Stimulated activated CD4-positive, alpha-beta T cell treated with anti-CD3 and anti-CD28 coated beads, Interleukin-2, amount 100 ng/mL, for 4 hours (primary cell): ENCODE measurements around the gene CAST.
A peak's percentile ranks its signal among the peaks of the same experiment; 100 is the strongest.

Experiments used
- DNase-seq: peaks from one replicate; pipeline ENCODE4 v3.0.0-alpha.2; 2020; ENCODE audit warnings: low read depth

The CAST gene

DNA sequence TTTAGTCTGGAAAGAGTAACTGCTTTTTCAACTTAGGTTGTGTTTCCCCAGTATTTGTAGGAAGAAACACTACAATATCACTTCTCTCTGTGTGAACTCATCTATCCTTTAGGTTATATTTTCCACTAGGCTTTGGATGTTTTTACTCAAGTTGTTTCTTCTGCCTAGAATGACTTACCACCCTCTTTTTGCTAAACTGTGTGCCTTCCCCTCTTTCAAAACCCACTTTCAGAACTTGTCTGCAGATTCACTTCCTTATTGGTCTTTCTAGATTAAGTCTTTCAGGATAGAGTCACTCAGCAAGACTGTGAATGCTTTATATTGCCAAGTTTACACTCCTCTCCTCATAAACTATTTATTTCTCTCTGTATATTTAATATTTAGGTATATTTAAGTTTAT lies 14.2 kb upstream of the CAST start:
- DNase-seq = no peak

DNA sequence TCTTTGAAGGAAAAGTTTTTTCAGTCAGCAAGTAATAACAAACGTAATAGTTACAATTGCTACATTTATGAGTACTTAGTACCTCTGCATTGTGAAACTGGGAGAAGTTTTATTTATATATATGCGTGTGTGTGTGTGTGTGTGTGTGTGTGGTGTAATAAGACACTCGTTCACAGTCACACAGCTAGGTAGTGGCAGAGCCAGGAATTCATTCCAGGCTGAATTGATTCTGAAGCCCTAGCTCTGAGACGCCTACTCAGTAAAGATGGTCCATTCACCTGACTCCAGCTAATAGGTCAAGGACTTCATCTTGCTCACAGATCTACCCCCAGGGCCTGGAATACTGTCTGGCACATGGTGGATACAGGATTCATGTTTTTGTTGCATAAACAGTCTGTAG lies 13.6 kb upstream of the CAST start:
- DNase-seq = no peak

DNA sequence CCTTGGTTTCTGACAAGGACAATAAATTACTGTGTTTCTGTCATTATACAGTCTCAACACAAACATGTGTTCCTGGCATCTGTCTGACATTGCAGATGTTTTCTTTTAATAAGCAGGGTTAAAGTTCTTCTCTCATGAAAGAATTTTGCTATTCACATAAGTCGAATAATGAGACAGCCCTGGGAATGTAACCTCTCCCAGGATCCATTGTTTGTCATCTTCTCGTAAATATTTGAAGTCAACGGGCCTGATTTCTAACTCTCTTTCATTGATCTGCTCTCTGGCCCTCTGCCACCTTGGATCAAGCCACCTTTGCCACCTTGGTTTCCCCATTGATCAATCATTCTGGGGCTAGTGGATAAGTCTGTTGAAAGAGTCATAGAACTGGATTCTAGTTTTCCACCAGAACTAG lies 12.9 kb upstream of the CAST start:
- DNase-seq = no peak

DNA sequence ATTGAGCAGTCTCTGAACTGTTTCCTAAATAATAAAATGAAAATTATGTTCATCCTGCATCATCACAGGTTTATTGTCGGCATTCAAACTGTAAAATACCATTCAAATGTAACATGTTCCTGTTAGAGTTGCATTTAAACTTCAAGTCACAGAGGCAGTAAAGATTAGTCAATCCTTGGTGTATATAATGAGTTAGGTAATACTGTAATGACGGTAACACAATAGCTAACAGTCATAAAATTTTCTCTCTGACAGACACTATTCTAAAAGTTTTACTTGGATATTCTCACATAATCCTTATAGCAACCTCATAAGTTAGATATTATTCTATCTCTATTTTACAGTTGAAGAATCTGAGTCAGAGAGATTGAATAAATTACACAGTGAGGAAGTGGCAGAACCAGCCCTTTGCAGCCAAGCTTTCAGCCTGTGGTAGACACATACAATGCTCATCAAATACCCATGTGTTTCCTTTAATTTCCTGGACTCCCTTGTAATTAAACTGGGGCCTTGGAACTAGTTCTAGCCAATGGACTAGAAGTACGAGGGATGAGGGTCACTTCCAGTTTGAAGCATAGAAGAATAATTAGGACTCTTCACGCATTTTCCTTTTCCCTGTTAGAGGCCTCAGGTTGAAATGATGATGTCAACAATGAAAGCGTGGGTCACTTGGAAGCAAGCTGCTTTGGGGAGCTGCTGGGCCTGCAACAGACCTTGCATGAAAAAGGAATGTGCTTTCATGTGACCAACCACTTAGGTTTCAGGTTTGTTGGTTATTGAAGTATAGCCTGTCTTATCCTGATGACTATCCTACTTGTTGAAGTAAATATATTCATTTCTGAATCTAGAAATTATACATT lies 12.3 kb upstream of the CAST start:
- no peak for DNase-seq

DNA sequence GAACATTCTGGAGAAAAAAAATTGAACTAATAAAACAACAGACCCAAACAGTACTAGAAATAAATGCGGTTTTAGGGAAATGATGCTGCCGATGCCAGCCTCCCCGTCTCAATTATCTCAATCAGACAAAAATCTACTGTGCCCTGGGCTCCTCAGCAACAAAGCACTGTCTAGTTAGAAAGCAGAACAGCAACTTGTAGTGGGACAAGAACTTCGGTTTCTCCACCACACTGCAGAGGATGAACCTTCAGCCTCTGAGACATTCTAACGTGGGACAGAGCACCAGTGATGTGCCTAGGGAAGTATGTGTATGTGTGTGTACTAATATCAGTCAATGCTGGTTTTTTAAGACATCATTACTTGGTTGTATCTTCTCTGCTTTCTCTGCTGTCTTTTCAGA lies 11.1 kb upstream of the CAST start:
- no peak for DNase-seq

DNA sequence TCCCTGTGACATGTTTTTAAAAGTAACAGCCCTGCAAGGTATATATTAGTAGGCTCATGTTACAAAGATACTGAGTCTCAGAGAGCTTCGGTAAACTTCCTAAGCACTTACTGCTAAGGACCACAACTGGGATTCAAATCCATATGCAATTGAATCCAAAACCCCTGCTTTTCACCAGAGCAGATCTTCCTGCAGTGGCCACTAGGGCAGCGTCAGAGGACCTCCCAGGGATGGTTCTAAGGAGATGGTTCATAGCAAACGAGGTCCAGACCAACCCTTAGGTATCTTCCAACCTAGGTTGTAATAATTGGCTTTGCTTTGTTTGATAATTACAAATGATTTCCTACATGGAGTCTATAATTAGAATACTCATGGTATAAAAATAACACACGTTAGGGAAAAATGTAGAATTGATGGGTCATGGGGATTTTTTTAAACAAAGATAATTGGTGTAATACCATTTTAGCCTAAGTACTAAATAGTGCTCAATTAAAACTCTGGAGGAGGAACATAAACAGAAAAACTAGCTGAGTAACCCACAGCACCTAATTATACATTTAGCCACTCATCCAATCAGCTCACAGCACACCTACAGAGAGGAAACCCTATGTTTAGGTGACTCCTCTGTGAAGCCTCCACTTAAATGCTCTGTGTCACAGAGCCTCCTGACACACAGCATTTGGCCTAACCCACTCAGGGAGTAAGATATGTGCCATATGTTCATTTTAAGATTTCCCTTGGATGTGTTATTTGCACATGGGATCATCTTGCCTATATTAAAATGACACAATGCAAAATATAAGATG lies 10.0 kb upstream of the CAST start:
- no peak for DNase-seq

DNA sequence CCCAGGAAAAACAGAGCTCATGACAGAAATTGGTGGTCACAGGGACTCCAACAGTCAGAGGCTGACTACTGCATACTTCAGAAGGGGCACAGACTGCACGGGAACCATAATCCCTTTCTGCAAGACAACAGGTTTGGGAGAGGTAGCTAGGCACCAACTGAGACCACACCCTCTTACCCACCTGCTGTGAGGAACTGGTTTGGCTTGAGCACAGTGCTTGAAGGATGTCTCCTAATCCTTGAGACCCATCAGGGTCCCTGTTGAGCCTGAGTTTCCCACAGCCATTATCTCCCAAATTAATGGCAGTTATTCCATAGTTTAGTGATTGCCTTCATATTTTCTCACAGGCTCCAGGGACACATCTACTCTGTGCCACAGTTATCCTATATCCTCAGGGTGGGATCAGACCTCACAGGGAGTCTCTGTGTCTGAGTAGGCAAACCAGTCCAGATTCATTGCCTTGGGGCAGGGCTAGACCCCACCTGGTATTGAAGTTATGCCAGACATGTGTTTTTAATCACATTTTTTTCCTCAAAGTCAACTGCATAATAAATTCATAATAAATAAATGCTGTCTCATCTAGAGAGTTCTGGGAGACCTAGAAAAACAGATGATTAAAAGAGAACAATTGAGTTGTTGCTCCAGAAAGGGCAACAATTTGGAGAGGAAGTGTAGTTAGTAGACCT lies 9.3 kb upstream of the CAST start:
- no peak for DNase-seq

DNA sequence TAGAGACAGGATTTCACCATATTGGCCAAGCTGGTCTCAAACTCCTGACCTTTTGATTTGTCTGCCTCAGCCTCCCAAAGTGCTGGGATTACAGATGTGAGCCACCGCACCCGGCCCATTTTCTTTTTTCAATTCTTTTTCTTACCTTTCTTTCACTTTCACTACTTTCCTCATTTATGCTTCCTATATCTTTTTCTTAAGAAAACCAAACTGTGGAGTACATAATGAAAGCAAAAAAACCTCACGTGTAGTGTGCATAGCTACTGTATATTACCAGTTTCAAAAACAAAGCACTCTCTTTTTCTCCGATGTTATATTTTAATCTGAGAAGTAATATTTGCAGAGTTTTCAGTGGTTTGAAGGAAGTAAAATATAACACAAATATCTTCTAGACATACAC lies 8.0 kb upstream of the CAST start:
- DNase-seq = no peak

DNA sequence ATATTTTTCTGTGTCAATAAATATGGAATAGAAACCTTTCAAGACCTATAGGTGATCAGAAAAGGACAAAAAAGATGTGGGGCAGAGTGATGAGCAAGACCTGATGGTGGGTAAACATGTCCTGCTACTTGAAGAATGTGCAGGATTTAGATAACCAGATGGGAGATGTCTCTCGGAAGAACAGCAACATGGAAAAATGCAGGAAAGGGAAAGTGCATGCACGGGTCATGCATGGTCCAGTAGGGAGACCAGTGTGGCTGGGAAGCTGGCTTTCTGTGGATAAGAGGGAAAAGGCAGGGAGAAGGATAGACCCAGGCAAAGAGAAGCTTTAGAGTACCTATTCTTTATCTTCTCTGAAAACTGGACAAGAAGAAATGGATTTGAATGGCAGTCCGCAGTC lies 7.1 kb upstream of the CAST start:
- DNase-seq = no peak

DNA sequence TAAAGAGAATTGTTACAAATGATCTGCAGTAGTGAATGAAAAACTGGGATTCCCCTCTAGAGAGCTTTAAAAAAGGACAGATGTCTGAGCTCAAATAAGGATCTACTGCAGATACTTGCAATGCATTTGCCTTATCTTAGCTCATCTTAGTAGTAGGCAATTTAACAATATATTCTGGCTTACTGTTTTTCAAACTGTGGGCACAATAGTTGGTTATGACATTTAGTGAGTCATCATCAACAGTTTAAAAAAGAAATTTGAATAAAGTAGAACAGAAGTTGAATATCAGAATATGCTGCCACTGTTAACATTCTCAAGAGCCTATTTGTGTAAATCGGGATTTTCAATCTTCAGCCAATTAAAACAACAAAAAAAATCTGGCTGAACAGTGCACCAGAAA lies 6.7 kb upstream of the CAST start:
- no peak for DNase-seq

DNA sequence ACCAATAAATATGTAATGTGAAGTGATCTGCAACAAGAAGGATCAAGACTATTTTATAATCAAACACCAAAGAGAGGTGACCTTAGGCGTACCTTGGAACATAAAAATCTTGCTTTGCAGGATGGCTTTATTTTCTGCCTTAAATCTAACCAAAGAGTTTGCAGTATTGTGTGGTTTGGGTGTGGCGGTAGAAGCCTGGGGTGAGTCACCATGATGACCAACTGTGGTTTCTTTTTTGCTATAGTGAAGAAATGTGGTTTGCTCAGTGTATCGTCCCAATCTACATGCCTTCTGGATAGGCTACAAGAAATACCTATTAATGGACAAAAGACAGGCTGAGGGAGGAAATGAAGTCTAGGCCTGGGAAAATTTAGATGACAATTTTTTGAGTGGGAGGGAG lies 5.1 kb upstream of the CAST start:
- DNase-seq = no peak

DNA sequence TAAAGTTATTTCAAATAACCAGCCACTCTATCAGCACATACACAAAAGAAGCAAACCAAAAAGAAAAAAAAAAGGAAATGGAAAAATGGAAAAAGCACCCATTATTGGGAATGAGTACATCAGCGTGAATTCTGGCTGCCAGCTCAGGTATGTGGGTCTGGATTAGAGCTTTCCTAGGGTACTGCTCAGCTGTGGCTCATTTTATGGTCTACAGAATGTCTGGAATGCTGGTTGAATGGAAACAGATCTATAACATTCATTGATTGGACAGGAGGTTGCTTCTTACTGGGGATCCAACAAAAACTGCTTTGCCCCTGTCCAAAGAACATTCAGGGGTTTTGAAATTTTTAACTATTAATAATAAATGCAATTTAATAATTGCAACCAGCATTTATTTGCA lies 3.9 kb upstream of the CAST start:
- DNase-seq = no peak

DNA sequence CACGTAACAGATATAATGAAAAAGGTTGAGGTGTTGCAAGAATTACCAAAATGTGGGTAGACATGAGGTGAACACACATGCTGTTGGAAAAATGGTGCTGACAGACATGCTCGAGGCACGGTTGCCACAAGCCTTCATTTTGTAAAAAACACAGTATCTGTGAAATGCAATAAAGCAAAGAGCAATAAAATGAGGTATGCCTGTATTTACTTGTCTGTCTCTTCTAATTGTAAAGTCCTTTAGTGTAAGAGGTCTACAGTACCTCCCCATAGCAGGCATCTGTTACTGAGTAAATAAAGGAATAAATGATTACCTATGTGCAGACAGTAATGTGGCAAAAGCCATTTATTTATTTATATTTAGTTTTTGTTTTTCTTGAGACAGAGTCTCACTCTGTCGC lies 3.0 kb upstream of the CAST start:
- DNase-seq = no peak

DNA sequence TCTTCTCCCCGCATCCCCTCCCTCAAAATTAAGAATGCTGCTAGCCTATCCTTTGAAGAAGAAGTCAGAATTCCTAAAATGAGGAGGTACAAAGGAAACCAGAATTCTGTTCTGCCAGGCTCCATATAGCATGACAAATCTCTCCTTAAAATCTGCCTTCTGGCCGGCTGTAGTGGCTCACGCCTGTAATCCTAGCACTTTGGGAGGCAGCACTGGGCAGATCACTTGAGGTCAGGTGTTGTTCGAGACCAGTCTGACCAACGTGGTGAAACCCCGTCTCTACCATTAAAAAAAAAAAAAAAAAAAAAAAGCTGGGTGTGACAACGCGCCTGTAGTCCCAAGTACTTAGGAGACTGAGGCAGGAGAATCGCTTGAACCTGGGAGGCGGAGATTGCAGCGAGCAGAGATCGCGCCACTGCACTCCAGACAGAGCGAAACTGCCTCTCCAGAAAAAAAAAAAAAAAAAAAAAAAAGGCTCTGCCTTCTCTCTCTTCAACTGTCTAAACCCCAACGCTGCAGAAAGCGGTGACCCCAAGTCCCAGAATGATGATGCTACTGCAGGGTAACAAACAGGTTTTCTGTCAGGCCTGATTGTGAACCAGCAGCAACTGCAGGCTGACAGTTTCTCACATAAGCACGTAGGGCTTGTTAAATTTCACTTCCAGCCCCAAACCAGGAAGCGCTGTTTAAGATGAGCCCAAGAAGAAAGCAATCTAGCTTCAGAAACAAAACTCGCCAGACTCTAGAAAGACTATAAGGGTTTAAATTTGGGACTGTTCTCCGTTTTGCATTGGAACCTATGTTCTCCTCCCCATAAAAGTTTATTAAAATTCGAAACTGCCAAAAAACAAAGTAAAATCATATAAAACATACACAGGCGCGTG lies 963 bp upstream of the CAST start:
- DNase-seq = no peak

DNA sequence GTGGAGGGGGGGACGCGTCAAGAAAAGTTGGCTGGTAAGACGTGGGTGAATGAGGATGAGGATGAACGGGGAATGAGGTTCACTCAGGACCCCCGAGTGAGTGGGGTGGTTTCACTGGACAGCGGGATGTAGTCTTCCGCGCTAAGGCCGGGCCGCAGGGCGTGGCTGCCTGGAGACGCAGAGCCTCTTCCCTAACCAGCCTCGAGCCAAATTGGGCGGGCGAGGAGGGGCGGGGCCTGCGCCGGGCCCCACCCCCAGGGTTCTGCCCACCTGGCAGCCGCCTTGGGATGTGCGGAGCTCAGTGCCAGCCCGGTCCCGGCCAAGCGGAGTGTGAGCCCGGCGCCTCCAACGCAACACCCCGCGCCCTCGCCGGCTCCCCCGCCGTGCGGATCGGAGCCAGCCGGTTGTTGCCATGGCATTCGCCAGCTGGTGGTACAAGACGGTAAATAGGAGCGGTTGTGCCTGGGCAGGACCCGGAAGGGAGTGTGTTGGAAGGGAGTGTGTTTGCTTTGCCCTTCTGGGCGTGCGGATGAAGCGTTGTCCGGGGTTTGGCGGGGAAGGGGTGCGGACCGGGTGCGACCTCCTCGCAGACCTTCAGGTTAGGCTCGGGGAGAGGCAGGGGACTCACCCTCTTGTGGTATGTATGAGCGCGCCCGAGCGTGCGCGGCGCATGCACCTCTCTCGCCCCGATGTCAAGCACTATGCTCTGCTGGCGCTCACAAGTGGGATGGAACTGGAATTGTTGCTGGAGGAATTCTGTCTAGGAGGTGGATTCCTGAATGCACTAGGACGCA lies 746 bp downstream of the CAST start:
- peak; percentile 76 for DNase-seq

DNA sequence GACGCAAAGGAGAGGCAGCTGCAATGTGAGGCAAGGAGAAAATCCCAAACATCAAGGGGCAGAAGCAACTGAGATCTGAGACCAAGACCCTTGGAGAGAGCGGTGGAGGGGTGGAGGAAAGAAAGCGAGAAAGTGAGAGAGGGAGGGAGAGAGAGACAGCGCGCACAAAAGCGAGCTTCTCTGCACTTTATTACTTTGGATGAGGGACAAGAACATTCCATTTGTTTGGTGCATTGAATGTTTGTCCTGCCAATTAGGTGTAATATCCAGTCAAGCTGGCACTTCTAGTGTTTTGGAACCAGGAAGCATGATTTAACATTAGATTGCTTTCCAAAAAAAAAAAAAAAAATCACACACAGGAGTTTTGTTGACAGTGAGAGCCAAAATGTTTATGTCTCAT lies 1.4 kb downstream of the CAST start:
- DNase-seq = no peak

DNA sequence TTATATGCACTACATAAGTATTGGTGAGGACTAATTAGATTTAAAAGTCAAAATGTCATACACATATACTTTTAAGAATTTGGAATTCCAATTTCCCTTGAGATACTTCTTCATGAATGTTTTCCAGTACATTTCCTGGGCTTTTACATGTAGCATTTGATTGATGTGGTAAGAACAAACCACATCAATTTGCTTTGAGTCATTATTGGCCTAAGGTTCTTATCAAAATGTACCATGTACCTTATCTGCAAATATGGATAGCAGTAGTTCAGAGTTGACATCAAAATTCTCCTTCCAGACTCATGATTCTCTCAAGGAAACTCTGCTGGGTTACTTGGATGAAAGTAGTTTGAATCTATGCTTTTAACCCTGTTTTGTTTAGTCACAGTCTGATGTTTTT lies 2.5 kb downstream of the CAST start:
- no peak for DNase-seq

DNA sequence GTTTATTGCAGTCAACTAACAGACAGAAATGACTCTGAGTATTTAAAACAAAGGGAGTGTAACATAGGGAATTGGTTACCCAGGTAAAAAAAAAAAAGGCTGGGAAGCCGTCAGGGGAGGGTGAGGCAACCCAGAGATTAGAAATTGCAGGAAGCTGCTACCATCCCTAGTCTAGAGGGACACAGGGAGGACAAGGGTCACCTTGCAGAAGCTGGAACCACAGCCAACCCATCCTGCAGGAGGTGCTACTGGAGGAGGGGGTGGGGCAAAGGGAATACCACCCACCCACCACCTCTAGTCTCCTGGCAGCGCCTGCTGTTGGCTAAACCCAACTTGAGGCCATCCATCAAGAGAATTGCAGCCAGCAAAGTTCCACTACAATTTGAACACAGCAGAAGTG lies 6.5 kb downstream of the CAST start:
- no peak for DNase-seq

DNA sequence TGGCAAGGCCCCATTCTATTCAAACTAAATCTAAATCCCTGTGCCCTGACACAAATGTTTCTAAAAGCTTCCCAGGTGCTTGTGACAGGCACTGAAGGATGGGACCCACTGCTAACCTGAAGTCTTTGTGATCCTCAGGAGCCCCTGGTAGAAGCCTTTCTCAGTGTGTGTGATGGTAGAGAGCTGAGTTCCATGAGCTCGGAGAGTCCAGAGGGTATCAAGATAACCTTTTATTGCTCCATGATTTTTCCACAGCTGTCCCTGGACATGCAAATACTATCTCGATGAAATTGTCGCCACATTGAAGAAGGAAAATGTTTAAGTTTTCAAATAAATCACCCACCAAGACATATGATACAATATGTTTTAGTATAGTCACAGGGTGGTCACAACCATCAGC lies 7.7 kb downstream of the CAST start:
- DNase-seq = no peak

DNA sequence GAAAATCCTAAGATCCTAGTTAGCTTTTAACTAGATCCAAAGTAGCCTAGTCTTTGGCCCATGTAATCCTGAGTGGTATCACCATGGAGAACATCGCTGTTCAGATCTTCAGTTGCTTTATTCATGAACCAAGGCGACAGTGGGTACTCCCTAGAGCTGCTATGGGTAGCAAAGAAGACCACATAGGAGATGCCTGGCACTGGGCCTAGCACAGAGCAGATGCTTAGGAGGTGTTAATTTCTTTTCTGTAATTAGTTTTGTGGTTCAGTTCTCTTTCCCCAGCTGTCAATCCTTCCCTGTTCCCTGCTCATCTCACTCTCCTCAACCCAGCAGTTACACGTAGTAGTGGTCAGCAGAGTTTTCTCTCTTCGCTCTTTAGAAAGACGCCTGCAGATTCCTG lies 9.3 kb downstream of the CAST start:
- DNase-seq = no peak

DNA sequence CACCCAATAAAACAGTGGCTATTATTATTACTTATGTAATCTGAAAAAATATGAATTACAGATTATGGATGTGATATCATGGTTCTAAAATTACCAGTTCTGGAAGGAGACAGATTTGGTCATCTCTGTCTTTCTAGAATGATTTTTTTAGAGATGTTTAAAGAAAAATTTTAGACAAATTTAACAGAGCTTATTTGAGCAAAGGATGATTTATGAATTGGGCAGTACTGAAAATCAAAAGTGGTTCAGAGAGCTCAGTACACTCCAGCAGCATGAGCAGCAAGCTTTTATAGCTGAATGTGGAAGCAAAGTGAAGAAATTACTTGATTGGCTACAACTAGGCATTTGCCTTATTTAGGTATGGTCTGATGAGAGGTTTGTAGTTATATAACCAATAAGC lies 11.0 kb downstream of the CAST start:
- DNase-seq = no peak
